ENCODE measurements around the gene MS4A15. TPM values are rescaled to one million over a fixed set of nuclear protein-coding genes. Genes with fewer than 3 reads are reported as not detected.

The MS4A15 gene
- total RNA-seq, 6 experiments from 2014 or later, result not detected

GRCh38 chr11:60762851-60763691, 6.4 kb downstream of the MS4A15 start:
- no peaks in the 10 kb centered on the region for H3K36me3 Mint-ChIP-seq (ENCODE audit: low read depth)
- no peak for DNase-seq
- TF ChIP-seq, protein P1, sequence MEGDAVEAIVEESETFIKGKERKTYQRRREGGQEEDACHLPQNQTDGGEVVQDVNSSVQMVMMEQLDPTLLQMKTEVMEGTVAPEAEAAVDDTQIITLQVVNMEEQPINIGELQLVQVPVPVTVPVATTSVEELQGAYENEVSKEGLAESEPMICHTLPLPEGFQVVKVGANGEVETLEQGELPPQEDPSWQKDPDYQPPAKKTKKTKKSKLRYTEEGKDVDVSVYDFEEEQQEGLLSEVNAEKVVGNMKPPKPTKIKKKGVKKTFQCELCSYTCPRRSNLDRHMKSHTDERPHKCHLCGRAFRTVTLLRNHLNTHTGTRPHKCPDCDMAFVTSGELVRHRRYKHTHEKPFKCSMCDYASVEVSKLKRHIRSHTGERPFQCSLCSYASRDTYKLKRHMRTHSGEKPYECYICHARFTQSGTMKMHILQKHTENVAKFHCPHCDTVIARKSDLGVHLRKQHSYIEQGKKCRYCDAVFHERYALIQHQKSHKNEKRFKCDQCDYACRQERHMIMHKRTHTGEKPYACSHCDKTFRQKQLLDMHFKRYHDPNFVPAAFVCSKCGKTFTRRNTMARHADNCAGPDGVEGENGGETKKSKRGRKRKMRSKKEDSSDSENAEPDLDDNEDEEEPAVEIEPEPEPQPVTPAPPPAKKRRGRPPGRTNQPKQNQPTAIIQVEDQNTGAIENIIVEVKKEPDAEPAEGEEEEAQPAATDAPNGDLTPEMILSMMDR (IDR thresholded peaks at IDR 0.05), result peak; percentile 60
- H3K4me1 Mint-ChIP-seq (ENCODE audit: low read depth), result no peaks in the 10 kb centered on the region
- H3K27me3 Mint-ChIP-seq (ENCODE audit: insufficient read depth), result peaks cover 32% of the 10 kb centered on the region
- H3K9me3 Mint-ChIP-seq, result no peaks in the 10 kb centered on the region
- no peak overlapping the region for H3K27ac Mint-ChIP-seq
- H3K4me3 Mint-ChIP-seq, result no peak overlapping the region

DNA sequence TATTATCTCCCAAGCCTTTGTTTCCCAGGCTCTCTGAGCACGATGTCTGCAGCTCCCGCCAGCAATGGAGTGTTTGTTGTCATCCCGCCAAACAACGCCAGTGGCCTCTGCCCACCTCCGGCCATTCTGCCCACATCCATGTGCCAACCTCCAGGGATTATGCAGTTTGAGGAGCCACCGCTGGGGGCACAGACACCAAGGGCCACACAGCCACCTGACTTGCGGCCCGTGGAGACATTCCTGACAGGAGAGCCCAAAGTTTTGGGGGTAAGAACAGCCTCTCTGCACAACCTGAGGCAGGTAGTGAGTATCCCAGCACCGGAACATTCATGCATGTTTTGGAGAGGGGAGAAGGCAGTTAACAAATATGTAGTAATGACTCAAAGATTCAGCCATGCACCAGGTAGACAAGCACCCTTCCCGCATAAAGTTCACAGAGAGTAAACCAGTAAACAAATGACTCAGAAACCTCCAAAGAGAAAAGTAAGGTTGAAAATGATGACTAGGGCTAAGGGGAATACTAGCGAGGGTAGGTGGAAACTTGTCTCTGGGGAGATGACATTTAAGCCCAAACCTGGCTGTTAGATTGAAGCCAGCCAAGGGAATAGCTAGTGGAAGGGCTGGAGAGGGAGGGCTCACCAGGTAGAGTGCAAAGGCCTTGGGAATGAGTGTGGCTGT, 7.2 kb downstream of the MS4A15 start:
- H3K27me3 Mint-ChIP-seq (ENCODE audit: insufficient read depth), result peaks cover 34% of the 10 kb centered on the region
- no peak overlapping the region for H3K27ac Mint-ChIP-seq
- no peaks in the 10 kb centered on the region for H3K9me3 Mint-ChIP-seq
- TF ChIP-seq, protein P1 (IDR thresholded peaks at IDR 0.05), result no peak; the same call in 1 of the 2 replicates
- H3K4me3 Mint-ChIP-seq, result no peak overlapping the region
- H3K4me1 Mint-ChIP-seq (ENCODE audit: low read depth), result no peaks in the 10 kb centered on the region
- no peaks in the 10 kb centered on the region for H3K36me3 Mint-ChIP-seq (ENCODE audit: low read depth)
- no peak for DNase-seq

- Mint-ChIP-seq H3K4me1 (ENCODE audit: low read depth) (no peaks in the 10 kb centered on the region), H3K27me3 (ENCODE audit: insufficient read depth) (peaks cover 28% of the 10 kb centered on the region), H3K36me3 (ENCODE audit: low read depth) (no peaks in the 10 kb centered on the region), H3K9me3 (no peaks in the 10 kb centered on the region), H3K27ac (no peak overlapping the region), H3K4me3 (no peak overlapping the region)
- TF ChIP-seq, protein P1 (IDR thresholded peaks at IDR 0.05), result no peak
- no peak for DNase-seq
Observed at GRCh38 chr11:60764879-60765278, 8.2 kb downstream of the MS4A15 start.

DNA sequence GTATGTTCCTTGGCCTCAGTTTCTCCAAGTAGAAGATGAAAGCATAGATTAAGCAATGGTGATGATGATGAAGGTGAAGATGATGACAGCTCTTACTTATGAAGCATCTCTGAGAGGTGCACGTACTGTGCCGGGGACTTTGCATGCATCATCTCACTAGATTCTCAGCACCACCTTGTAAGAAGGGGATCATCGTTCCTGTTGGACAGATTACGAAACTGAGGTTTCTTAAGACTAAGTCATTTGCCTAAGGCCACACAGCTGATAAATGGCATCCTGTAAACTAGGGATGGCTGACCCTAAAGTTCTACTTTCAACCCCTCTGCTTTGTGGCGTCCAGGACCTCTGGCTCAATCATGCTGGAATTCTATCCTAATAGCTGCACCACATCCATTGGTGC, 8.7 kb downstream of the MS4A15 start:
- no peak overlapping the region for H3K27ac Mint-ChIP-seq
- H3K4me1 Mint-ChIP-seq (ENCODE audit: low read depth), result no peaks in the 10 kb centered on the region
- H3K9me3 Mint-ChIP-seq, result no peaks in the 10 kb centered on the region
- TF ChIP-seq, protein P1 (IDR thresholded peaks at IDR 0.05), result no peak
- no peak overlapping the region for H3K4me3 Mint-ChIP-seq
- no peaks in the 10 kb centered on the region for H3K36me3 Mint-ChIP-seq (ENCODE audit: low read depth)
- peaks cover 29% of the 10 kb centered on the region for H3K27me3 Mint-ChIP-seq (ENCODE audit: insufficient read depth)
- DNase-seq, result no peak

- TF ChIP-seq, protein P1 (IDR thresholded peaks at IDR 0.05), result no peak
- no peaks in the 10 kb centered on the region for H3K9me3 Mint-ChIP-seq
- H3K4me1 Mint-ChIP-seq (ENCODE audit: low read depth), result no peaks in the 10 kb centered on the region
- H3K4me3 Mint-ChIP-seq, result no peak overlapping the region
- no peak overlapping the region for H3K27ac Mint-ChIP-seq
- no peaks in the 10 kb centered on the region for H3K36me3 Mint-ChIP-seq (ENCODE audit: low read depth)
- H3K27me3 Mint-ChIP-seq (ENCODE audit: insufficient read depth), result peaks cover 28% of the 10 kb centered on the region
- no peak for DNase-seq
Observed at GRCh38 chr11:60766547-60766946, 9.9 kb downstream of the MS4A15 start.
